Activated CD8-positive, alpha-beta T cell treated with anti-CD3 and anti-CD28 coated beads for 36 hours (primary cell): ENCODE results near the gene RBM44. TPM values are rescaled to one million over a fixed set of nuclear protein-coding genes. Genes with fewer than 3 reads are reported as not detected.

Source experiments
- ATAC-seq: fragments of 200-7000 bp; cut with Tn5 transposase; one replicate; pipeline ENCODE4 v1.10.0; 2021; ENCODE audit warnings: mild to moderate bottlenecking, moderate library complexity
- CTCF ChIA-PET: fragments of 350-600 bp; sonication (Branson Sonifier 250); formaldehyde crosslinking; loops from one replicate; lab custom pipeline; 2021; ENCODE audit warnings: antibody characterized with exemption; lab: Charles Lee
- POLR2A ChIA-PET: fragments of 350-600 bp; sonication (Branson Sonifier 250); formaldehyde crosslinking; loops from one replicate; lab custom pipeline; 2021; ENCODE audit warnings: antibody characterized with exemption; lab: Charles Lee
- DNase-seq: peaks from one replicate; pipeline ENCODE4 v3.0.0-alpha.2; 2020
- H3K27ac Mint-ChIP-seq: one replicate; pipeline ENCODE4 v1.8.0; 2021; ENCODE audit warnings: mild to moderate bottlenecking, mixed read lengths
- H3K27me3 Mint-ChIP-seq: one replicate; pipeline ENCODE4 v1.8.0; 2021; ENCODE audit warnings: mixed read lengths
- H3K36me3 Mint-ChIP-seq: one replicate; pipeline ENCODE4 v1.8.0; 2021; ENCODE audit warnings: low read depth, mixed read lengths
- H3K4me1 Mint-ChIP-seq: one replicate; pipeline ENCODE4 v1.8.0; 2021; ENCODE audit warnings: low read depth, mixed read lengths
- H3K4me3 Mint-ChIP-seq: one replicate; pipeline ENCODE4 v1.8.0; 2021; ENCODE audit warnings: mild to moderate bottlenecking, moderate library complexity, mixed read lengths
- H3K9me3 Mint-ChIP-seq: one replicate; pipeline ENCODE4 v1.8.0; 2021; ENCODE audit warnings: mixed read lengths
- intact Hi-C: fragments of 100-400 bp; cut with micrococcal nuclease; formaldehyde crosslinking; loops from one replicate; pipeline ENCODE4 v1.10.0; 2022
- total RNA-seq, 2 experiments: library from RNA; stranded (reverse); gene quantifications; one replicate each; pipeline ENCODE4 v1.2.3, GENCODE V29; 2021
- TF ChIP-seq, protein P1 (sequence below): fragments of 200-600 bp; IDR thresholded peaks from one replicate; pipeline ENCODE4 v1.8.0; 2022; ENCODE audit warnings: antibody characterized with exemption, mild to moderate bottlenecking

Gene RBM44
- total RNA-seq, 2 experiments from 2014 or later, result 0.52 to 0.87 TPM

DNA sequence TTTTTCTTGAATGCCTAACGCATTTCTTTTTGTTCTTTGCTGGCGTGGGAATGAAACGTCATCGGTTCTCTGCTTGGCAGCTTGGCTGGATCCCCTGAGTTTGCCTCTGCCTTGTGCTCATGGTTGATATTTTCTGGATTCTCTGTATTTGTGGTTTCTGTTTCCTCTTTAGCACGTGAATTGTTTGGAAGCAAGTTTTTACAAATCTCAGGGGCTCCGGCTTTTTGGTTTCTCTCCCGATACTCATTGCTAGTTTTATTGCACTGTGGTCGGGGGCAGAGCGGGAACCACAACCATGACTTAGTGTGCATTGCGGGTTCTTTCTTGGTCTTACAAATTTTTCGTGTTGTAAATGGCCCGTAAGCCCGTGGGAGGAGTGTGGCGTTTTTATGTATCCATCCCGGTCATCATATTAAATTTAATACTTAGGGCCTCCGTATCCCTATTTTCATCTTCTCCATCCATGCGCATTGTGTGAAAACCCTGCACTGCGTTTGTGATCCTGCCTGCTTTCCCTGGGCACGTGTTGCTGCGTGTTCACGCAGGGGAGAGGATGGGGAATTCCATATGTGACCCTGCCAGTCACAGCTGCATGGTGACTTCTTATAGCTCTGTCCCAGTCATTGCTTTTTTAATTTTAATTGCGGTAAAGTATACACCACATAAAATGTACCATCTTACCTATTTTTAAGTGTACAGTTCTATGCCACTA lies 70.2 kb downstream of the RBM44 start:
- H3K4me1 Mint-ChIP-seq, result peaks cover 17% of the 10 kb centered on the region
- intact Hi-C loops, result no loop called here
- H3K9me3 Mint-ChIP-seq, result no peaks in the 10 kb centered on the region
- H3K27ac Mint-ChIP-seq, result no peak overlapping the region
- peak; percentile 11 for DNase-seq
- no peak for ATAC-seq
- H3K36me3 Mint-ChIP-seq, result no peaks in the 10 kb centered on the region
- TF ChIP-seq, protein P1, sequence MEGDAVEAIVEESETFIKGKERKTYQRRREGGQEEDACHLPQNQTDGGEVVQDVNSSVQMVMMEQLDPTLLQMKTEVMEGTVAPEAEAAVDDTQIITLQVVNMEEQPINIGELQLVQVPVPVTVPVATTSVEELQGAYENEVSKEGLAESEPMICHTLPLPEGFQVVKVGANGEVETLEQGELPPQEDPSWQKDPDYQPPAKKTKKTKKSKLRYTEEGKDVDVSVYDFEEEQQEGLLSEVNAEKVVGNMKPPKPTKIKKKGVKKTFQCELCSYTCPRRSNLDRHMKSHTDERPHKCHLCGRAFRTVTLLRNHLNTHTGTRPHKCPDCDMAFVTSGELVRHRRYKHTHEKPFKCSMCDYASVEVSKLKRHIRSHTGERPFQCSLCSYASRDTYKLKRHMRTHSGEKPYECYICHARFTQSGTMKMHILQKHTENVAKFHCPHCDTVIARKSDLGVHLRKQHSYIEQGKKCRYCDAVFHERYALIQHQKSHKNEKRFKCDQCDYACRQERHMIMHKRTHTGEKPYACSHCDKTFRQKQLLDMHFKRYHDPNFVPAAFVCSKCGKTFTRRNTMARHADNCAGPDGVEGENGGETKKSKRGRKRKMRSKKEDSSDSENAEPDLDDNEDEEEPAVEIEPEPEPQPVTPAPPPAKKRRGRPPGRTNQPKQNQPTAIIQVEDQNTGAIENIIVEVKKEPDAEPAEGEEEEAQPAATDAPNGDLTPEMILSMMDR, result no peak
- ChIA-PET POLR2A (no interaction called here), CTCF (no interaction called here)
- peaks cover 23% of the 10 kb centered on the region for H3K27me3 Mint-ChIP-seq
- H3K4me3 Mint-ChIP-seq, result no peak overlapping the region

DNA sequence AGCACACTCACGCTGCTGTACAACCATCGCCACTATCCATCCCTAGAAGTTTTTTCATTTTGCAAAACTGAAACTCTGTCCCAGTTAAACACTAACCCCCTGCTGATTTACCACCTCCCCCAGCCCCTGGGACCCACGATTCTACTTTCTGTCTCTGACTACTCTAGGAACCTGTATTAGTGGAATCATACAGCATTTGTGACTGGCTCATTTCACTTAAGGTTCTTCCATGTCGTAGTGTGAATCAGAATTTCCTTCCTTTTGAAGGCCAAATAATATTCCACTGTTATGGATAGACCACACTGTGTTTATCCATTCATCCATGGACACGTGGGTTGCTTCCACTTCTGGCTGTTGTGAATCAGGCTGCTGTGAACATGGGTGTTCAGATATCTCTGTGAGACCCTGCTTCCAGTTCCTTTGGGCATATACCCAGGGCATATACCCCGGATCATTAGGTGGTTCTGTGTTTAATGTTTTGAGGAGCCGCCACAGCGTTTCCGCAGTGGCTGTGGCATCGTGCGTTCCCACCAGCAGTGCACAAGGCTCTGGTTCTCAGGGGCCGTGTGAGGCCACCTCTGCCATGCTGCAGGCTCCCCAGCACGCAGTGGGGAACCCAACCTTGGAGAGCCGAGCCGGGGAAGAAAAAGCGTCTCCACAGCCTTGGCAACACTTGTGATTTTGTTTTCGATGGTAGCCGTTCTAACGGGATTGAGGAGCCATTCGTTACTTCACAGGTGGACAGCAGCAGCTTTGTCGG lies 70.9 kb downstream of the RBM44 start:
- Mint-ChIP-seq H3K9me3 (no peaks in the 10 kb centered on the region), H3K4me1 (peaks cover 18% of the 10 kb centered on the region), H3K27ac (no peak overlapping the region), H3K27me3 (peaks cover 23% of the 10 kb centered on the region), H3K4me3 (no peak overlapping the region), H3K36me3 (no peaks in the 10 kb centered on the region)
- ChIA-PET CTCF (no interaction called here), POLR2A (no interaction called here)
- TF ChIP-seq, protein P1, result no peak
- intact Hi-C loops, result no loop called here
- DNase-seq (no peak), ATAC-seq (no peak)

DNA sequence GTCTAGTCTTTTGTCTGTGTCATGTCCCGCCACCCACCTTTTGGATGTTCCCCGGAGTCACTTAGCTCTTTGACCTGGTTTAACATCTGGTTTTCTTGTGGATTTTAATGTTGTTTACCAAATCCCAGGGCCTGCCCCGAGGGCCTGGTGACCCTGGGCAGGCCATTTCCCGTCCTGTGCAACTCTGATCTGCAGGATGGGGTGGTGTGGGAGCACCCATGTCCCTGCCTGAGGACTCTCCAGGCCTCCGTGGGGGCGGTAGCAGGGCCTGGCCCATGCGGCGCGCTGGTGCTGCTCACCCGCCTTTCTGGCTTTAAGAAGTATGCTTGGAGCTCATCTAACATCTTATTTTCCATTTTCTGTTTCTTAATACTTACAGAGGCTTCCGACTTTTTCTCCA lies 71.5 kb downstream of the RBM44 start:
- no peak for DNase-seq
- CTCF ChIA-PET, result no interaction called here
- Mint-ChIP-seq H3K4me1 (peaks cover 18% of the 10 kb centered on the region), H3K36me3 (no peaks in the 10 kb centered on the region), H3K9me3 (no peaks in the 10 kb centered on the region), H3K27me3 (peaks cover 23% of the 10 kb centered on the region), H3K4me3 (no peak overlapping the region), H3K27ac (no peak overlapping the region)
- intact Hi-C loops, result no loop called here
- POLR2A ChIA-PET, result no interaction called here
- TF ChIP-seq, protein P1, result no peak
- ATAC-seq, result no peak

DNA sequence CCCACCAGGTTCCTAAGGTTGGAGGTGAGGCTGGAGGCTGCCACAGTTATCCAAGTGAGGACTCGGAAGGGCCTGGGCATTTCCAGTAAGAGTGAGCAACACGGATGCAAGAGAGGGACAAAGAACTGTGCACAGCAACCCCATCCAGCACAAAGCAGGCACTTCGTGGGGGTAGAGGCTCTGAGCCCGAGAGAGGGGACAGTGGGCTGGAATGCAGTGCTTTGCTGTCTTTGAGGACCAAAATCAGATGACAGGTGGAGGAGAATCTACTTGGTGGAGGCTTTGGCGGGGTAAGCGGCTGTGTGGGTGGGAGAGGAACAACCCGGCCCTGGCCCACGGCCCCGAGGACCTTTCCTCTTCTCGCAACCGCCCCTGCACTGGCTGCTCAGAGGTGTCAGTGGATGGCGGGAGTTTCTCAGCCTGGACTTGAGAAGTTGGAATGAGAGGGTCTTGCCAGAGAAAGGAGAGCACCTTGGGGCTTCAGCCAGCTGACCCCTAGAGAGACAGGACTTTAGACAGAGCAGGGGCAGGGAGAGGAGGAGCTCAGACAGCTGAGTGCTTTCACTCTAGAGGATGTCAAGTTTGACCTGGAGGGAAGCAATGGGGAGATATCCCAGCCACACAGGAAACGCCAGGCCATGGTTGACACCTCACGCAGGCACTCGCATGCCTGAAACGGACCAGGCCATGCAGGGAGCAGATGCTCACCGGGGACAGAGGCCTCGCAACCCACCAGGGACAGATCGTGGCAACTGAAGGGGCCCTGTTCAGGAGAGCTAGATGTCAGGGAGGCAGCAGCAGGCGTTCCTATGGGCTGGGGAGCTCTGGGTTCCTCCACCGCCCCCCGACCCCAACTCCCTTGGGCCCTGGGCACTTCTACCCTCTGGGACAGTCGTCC lies 72.4 kb downstream of the RBM44 start:
- no peaks in the 10 kb centered on the region for H3K36me3 Mint-ChIP-seq
- H3K9me3 Mint-ChIP-seq, result no peaks in the 10 kb centered on the region
- H3K4me3 Mint-ChIP-seq, result no peak overlapping the region
- TF ChIP-seq, protein P1, result no peak
- intact Hi-C loops, result no loop called here
- DNase-seq, result no peak
- no peak for ATAC-seq
- H3K27ac Mint-ChIP-seq, result no peak overlapping the region
- peaks cover 18% of the 10 kb centered on the region for H3K4me1 Mint-ChIP-seq
- POLR2A ChIA-PET, result no interaction called here
- peaks cover 23% of the 10 kb centered on the region for H3K27me3 Mint-ChIP-seq
- CTCF ChIA-PET, result no interaction called here
